GM12875 (cell line): Measurements from ENCODE around the gene ATRAID.

Experiments used
- H3K4me3 ChIP-seq: one replicate; pipeline ENCODE4 v1.5.1; 2011; ENCODE audit warnings: low read depth, low read length, control low read depth
- TF ChIP-seq, protein P1 (sequence below): IDR thresholded peaks from 2 replicates; pipeline ENCODE4 v1.5.1; 2011; ENCODE audit warnings: low read depth, mild to moderate bottlenecking, control low read depth, inconsistent platforms, low read length, moderate library complexity, borderline replicate concordance; ENCODE audit not compliant: insufficient read depth

The ATRAID gene

DNA sequence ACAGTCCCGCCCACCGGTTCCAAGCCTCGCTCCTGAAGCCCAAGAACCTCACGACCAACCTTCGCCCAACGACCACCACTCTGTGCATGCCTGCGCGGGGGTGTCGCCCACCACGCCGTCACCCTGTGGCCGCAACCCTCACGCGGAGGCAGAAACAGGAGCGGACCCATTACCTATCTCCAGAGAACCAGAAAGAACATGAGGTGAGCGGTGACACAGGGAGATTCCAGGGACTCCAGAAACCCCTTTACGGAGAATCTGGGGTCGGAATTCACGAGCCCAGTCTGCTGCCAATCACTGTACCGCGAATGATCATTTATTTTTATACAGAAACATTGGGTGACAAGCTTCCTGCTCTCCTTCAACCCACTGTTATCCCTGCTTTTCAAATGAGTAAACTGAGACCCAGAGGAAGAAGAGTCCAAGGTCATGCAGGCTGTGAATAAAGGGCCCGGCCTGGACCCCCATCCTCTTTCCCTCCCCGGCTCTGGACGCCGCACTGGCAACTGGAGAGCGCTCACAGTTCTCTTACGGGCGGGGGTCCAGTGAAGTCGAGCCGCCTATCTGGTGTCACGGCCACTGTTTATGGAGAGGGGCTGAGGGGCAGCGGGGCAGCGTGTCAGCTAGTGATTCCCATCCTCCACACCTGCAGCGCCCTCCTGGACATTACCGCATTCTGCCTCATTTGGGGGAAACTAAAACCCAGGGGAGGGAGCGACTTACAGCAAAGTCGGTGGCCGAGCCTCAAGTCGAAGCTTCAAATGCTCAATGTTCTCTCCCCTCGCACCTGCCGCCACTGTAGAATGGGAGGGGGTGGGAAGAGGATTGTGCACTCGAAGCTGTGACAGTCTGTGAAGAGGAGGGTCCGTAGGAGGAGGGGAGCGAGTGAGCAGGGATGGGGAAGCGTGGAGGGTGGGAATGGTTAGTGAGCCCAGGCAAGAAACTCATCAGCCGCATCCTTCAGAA is 51.7 kb downstream of the ATRAID start:
- H3K4me3 ChIP-seq = peak overlapping the region; percentile 47
- TF ChIP-seq, protein P1, sequence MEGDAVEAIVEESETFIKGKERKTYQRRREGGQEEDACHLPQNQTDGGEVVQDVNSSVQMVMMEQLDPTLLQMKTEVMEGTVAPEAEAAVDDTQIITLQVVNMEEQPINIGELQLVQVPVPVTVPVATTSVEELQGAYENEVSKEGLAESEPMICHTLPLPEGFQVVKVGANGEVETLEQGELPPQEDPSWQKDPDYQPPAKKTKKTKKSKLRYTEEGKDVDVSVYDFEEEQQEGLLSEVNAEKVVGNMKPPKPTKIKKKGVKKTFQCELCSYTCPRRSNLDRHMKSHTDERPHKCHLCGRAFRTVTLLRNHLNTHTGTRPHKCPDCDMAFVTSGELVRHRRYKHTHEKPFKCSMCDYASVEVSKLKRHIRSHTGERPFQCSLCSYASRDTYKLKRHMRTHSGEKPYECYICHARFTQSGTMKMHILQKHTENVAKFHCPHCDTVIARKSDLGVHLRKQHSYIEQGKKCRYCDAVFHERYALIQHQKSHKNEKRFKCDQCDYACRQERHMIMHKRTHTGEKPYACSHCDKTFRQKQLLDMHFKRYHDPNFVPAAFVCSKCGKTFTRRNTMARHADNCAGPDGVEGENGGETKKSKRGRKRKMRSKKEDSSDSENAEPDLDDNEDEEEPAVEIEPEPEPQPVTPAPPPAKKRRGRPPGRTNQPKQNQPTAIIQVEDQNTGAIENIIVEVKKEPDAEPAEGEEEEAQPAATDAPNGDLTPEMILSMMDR = no peak

DNA sequence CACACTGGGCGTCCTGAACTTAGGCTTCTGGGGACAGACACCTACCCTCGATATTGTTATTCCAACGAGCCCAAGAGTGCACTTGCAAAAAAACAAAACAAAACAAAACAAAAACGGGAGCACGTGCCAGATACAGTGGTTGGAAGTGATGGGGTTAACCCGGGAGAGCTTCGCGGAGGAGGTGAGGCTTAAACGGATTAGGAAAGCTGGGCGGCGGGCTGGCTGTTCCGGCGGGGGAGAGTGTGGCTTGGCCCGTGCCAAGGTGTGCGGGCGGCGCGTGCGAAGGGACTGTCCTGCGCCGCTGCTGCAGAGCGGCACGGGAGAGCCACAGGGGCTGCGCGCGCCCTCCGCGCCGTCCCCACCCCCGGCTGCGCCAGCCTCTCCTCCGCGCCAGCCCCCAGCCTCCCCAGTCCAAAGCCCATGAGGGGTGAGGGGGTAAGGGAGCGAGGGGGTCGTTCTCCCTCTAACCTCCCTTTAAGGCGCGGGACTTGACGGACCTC is 52.5 kb downstream of the ATRAID start:
- TF ChIP-seq, protein P1 = no peak

DNA sequence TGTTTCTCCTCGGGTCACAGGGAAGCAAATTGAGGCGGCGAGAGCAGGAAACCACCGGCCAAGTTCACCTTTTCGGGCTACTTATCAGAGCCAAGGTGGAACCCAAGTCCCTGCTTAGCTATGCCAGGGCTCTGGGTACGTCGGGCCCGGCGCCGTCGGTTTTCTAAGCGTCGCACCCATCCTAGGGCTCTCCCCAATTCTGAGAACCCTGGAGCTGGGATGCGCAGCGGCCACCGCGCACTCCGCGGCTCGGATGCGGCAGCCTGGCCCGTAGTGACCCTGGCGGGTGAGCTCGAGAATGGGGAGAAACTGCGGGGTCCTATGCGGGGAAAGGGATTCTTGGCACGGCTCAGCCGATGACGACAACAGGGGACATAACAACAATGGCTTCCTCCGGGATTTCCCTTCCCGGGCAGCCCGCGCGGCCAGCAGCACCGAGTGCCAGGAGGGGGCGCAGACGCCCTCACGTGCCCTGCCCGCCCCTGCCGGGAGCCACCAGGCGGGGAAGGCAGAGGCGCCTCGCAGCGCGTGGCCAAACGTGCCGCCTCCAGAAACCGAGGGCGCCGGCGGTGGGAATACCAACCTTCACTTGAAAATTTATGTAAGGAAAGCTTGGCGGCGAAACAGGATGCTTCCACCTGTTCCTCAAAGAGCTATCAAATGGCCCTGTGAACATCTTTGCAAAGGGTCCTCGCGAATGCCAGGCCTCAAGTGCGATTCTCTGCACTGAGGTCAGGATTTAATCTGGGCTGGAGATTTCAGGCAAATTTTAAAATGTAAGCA is 53.1 kb downstream of the ATRAID start:
- TF ChIP-seq, protein P1 = peak; percentile 79
- peak overlapping the region; percentile 43 for H3K4me3 ChIP-seq

More for the DNA sequence above, 52.5 kb downstream of the ATRAID start:
- H3K4me3 ChIP-seq = peak overlapping the region; percentile 43

DNA sequence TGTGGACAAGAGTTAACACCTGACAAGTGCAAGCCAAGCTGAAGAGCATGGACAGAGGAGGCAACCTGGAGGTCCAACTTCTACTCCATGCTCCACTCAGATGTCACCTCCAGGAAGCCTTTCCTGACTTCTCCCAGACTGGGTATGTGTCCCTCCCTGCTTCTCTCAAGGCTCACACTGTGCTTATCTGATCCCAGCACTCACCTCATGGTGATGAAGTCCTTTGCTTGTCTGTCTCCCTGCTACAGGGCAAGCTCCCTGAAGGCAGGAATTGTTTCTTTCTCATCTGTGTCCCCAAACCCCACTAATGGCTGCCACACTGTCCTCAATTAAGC is 53.7 kb downstream of the ATRAID start:
- no peak overlapping the region for H3K4me3 ChIP-seq
- TF ChIP-seq, protein P1 = no peak
